ENCODE results near the gene PTPRG. TPM values are rescaled to one million over a fixed set of nuclear protein-coding genes. Genes with fewer than 3 reads are reported as not detected.

The PTPRG gene
- total and polyA plus RNA-seq, 4 donors: 3.6 to 35.6 (median 8.1) TPM

GRCh38 chr3:61608711-61609110 lies 47.3 kb downstream of the PTPRG start (continued):
- TF ChIP-seq ATF3 (IDR thresholded peaks at IDR 0.05): no peak
- no peak for TF ChIP-seq ZBTB33 (IDR thresholded peaks at IDR 0.05)
- no peak for TF ChIP-seq MAX (IDR thresholded peaks at IDR 0.05)
- TF ChIP-seq YY1 (IDR thresholded peaks at IDR 0.05): no peak

- no peak for DNase-seq (ENCODE audit: low spot score)
- Histone ChIP-seq H3K27ac (ENCODE audit: low read depth in 1 of 2, low read length in 2 of 2) (no peak overlapping the region), H3K4me1 (ENCODE audit: control insufficient read depth in 4 of 4, insufficient read depth in 4 of 4, low read length in 3 of 4) (peaks cover 3 to 8% (median 4%) of the 10 kb centered on the region in 4 donors), H3K27me3 (ENCODE audit: control insufficient read depth in 4 of 4, insufficient read depth in 4 of 4, low read length in 3 of 4) (no peaks in the 10 kb centered on the region), H3K9ac (ENCODE audit: low read depth in 1 of 2, low read length in 2 of 2) (no peak overlapping the region), H3K36me3 (ENCODE audit: control insufficient read depth in 4 of 4, insufficient read depth in 3 of 4, low read depth in 1 of 4, low read length in 3 of 4) (no peaks in the 10 kb centered on the region), H3K4me3 (ENCODE audit: low read depth in 1 of 3, low read length in 3 of 3) (no peak overlapping the region), H3K9me3 (ENCODE audit: control insufficient read depth in 4 of 4, low read length in 3 of 4) (no peaks in the 10 kb centered on the region)
- no peak for TF ChIP-seq HNF4A (conservative IDR thresholded peaks at IDR 0.05)
- no peak for TF ChIP-seq JUND (IDR thresholded peaks at IDR 0.05)
- TF ChIP-seq FOXA1 (IDR thresholded peaks at IDR 0.05): no peak
- no peak for TF ChIP-seq GABPA (IDR thresholded peaks at IDR 0.05 in 1 of 2, conservative IDR thresholded peaks at IDR 0.05 in 1 of 2)
- no peak for TF ChIP-seq ZBTB33 (IDR thresholded peaks at IDR 0.05)
- TF ChIP-seq HNF4G (IDR thresholded peaks at IDR 0.05): no peak
- TF ChIP-seq YY1 (IDR thresholded peaks at IDR 0.05): no peak
- no peak for TF ChIP-seq SP1 (IDR thresholded peaks at IDR 0.05)
- no peak for TF ChIP-seq TAF1 (conservative IDR thresholded peaks at IDR 0.05)
- no peak for TF ChIP-seq ATF3 (IDR thresholded peaks at IDR 0.05)
- TF ChIP-seq REST (IDR thresholded peaks at IDR 0.05): no peak
- WGBS: 77% methylated on average over 3 of the region's 3 CpGs
These were observed 48.9 kb downstream of the PTPRG start for GRCh38 chr3:61610316-61610715.

Measured in liver (tissue), 9 donors.